ENCODE measurements around the gene MOSPD3. TPM values are rescaled to one million over a fixed set of nuclear protein-coding genes. Genes with fewer than 3 reads are reported as not detected.

Gene MOSPD3
- total and polyA plus RNA-seq, 10 of the 15 experiments (the other 5 are each of a cell fraction or from before 2014, with no cell fraction given): 0.61 to 13.6 (median 4.1) TPM

DNA sequence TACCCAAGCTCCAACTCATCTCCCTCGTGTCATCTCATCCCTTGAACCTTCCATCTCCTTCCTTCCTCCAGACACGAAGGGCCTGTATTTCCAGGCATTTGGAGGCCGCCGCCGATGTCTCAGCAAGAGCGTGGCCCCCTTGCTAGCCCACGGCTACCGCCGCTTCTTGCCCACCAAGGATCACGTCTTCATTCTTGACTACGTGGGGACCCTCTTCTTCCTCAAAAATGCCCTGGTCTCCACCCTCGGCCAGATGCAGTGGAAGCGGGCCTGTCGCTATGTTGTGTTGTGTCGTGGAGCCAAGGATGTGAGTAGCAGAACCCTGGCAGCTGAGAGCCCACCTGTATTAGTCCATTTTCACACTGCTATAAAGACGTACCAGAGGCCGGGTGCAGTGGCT lies 20.7 kb upstream of the MOSPD3 start:
- DNase-seq (ENCODE audit: low read depth, low spot score) (no peak), ATAC-seq (no peak), FAIRE-seq (no peak)
- in situ Hi-C loops (cut with MboI): no loop called here
- Histone ChIP-seq H3K9me3 (replicated peaks; ENCODE audit: control insufficient read depth, insufficient read depth, low read length) (no peaks in the 10 kb centered on the region), H3K36me3 (ENCODE audit: control insufficient read depth in 2 of 2, insufficient read depth in 2 of 2, low read length in 1 of 2) (no peaks in the 10 kb centered on the region), H3K9ac (ENCODE audit: control insufficient read depth, insufficient read depth, low read length) (no peak overlapping the region), H3K79me2 (ENCODE audit: control insufficient read depth, insufficient read depth, low read length) (no peaks in the 10 kb centered on the region), H3K27me3 (replicated peaks in 1 of 2; ENCODE audit: control insufficient read depth in 2 of 2, insufficient read depth in 2 of 2, low read length in 1 of 2) (no peaks in the 10 kb centered on the region), H4K20me1 (ENCODE audit: control insufficient read depth, insufficient read depth) (no peaks in the 10 kb centered on the region), H3K4me2 (ENCODE audit: control insufficient read depth, insufficient read depth) (no peak overlapping the region), H3K4me1 (ENCODE audit: control insufficient read depth, insufficient read depth, low read length) (peaks cover 4% of the 10 kb centered on the region), H3K4me3 (no peak overlapping the region), H3K27ac (ENCODE audit: control insufficient read depth, insufficient read depth) (no peak overlapping the region), H2AFZ (ENCODE audit: control insufficient read depth, low read depth, low read length) (no peak overlapping the region)
- WGBS (ENCODE audit: insufficient coverage, insufficient replicate concordance, low lambda C conversion rate, missing lambda C conversion rate): 63% methylated on average over 17 of the region's 17 CpGs
- intact Hi-C loops (cut with micrococcal nuclease; ENCODE audit: unreplicated experiment): no loop called here
- CTCF ChIA-PET: interaction anchor here (11.6 kb wide), 1 partner anchor 28 kb away, joined by 190 read pairs; no protein-coding TSS in a partner anchor
- SMC1A ChIA-PET (ENCODE audit: uncharacterized antibody, unreplicated experiment): no interaction called here
- BruUV-seq (replicated peaks): no TSS peak
- RAD21 ChIA-PET (ENCODE audit: unreplicated experiment): no interaction called here
- POLR2A ChIA-PET: interaction anchor here (0.6 kb wide), 1 partner anchor 10 kb away, joined by 3 read pairs; the partner anchor contains the start of gene PCOLCE
- TF ChIP-seq MXI1 (IDR thresholded peaks at IDR 0.05; ENCODE audit: low read depth, low read length): no peak
- no peak for TF ChIP-seq SREBF1 (IDR thresholded peaks at IDR 0.05; ENCODE audit: low read length)
- TF ChIP-seq HDGF (IDR thresholded peaks at IDR 0.05): no peak
- TF ChIP-seq PAX8 (IDR thresholded peaks at IDR 0.05): no peak
- TF ChIP-seq, protein P1, sequence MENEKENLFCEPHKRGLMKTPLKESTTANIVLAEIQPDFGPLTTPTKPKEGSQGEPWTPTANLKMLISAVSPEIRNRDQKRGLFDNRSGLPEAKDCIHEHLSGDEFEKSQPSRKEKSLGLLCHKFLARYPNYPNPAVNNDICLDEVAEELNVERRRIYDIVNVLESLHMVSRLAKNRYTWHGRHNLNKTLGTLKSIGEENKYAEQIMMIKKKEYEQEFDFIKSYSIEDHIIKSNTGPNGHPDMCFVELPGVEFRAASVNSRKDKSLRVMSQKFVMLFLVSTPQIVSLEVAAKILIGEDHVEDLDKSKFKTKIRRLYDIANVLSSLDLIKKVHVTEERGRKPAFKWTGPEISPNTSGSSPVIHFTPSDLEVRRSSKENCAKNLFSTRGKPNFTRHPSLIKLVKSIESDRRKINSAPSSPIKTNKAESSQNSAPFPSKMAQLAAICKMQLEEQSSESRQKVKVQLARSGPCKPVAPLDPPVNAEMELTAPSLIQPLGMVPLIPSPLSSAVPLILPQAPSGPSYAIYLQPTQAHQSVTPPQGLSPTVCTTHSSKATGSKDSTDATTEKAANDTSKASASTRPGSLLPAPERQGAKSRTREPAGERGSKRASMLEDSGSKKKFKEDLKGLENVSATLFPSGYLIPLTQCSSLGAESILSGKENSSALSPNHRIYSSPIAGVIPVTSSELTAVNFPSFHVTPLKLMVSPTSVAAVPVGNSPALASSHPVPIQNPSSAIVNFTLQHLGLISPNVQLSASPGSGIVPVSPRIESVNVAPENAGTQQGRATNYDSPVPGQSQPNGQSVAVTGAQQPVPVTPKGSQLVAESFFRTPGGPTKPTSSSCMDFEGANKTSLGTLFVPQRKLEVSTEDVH (IDR thresholded peaks at IDR 0.05; ENCODE audit: low read depth, partially characterized antibody): no peak
- no peak for TF ChIP-seq JUND (IDR thresholded peaks at IDR 0.05; ENCODE audit: low read depth, low read length)
- no peak for TF ChIP-seq ATF3 (IDR thresholded peaks at IDR 0.05; ENCODE audit: borderline replicate concordance, extremely low read depth, low read depth, low read length)
- TF ChIP-seq BRCA1 (IDR thresholded peaks at IDR 0.05; ENCODE audit: low read depth, low read length): no peak
- TF ChIP-seq CEBPZ (IDR thresholded peaks at IDR 0.05; ENCODE audit: low read depth, low read length): no peak
- no peak for TF ChIP-seq ETV6 (conservative IDR thresholded peaks at IDR 0.05 in 1 of 2, IDR thresholded peaks at IDR 0.05 in 1 of 2; ENCODE audit: borderline replicate concordance in 1 of 2, low read depth in 1 of 2)
- no peak for TF ChIP-seq ELK1 (IDR thresholded peaks at IDR 0.05; ENCODE audit: low read depth, low read length)
- TF ChIP-seq, protein P2, sequence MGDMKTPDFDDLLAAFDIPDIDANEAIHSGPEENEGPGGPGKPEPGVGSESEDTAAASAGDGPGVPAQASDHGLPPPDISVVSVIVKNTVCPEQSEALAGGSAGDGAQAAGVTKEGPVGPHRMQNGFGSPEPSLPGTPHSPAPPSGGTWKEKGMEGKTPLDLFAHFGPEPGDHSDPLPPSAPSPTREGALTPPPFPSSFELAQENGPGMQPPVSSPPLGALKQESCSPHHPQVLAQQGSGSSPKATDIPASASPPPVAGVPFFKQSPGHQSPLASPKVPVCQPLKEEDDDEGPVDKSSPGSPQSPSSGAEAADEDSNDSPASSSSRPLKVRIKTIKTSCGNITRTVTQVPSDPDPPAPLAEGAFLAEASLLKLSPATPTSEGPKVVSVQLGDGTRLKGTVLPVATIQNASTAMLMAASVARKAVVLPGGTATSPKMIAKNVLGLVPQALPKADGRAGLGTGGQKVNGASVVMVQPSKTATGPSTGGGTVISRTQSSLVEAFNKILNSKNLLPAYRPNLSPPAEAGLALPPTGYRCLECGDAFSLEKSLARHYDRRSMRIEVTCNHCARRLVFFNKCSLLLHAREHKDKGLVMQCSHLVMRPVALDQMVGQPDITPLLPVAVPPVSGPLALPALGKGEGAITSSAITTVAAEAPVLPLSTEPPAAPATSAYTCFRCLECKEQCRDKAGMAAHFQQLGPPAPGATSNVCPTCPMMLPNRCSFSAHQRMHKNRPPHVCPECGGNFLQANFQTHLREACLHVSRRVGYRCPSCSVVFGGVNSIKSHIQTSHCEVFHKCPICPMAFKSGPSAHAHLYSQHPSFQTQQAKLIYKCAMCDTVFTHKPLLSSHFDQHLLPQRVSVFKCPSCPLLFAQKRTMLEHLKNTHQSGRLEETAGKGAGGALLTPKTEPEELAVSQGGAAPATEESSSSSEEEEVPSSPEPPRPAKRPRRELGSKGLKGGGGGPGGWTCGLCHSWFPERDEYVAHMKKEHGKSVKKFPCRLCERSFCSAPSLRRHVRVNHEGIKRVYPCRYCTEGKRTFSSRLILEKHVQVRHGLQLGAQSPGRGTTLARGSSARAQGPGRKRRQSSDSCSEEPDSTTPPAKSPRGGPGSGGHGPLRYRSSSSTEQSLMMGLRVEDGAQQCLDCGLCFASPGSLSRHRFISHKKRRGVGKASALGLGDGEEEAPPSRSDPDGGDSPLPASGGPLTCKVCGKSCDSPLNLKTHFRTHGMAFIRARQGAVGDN (IDR thresholded peaks at IDR 0.05): no peak
